ENCODE data around the gene FAM149B1. TPM values are rescaled to one million over a fixed set of nuclear protein-coding genes. Genes with fewer than 3 reads are reported as not detected.

Gene FAM149B1
- polyA plus RNA-seq, 1 donor from 2014 or later: 53.5 TPM

DNA sequence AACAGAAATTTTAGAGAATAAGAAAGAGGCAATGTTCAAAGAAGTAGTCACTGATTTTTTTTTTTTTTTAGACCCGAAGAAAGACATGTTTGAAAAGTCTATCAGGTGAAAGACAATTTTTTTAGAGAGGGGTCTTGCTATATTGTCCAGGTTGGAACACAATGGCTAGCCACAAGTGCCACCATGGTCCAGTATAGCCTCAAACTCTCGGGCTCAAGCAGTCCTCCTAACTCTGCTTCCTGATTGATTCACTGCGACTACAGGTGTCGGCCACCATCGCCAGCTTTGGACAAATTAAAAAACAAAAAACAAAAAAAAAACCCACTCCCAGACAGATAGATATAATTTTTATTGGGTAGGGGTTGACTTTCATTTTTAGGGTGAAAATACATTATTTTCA, 22.3 kb downstream of the FAM149B1 start:
- Histone ChIP-seq H3K4me2 (ENCODE audit: low read length) (no peak overlapping the region), H3K79me2 (replicated peaks; ENCODE audit: insufficient read depth, low read length) (no peaks in the 10 kb centered on the region), H4K20me1 (ENCODE audit: insufficient read depth) (no peaks in the 10 kb centered on the region), H3K9ac (ENCODE audit: low read length) (no peak overlapping the region), H3K9me2 (ENCODE audit: insufficient read depth, low read length) (no peaks in the 10 kb centered on the region), H2AFZ (ENCODE audit: low read depth, low read length) (no peak overlapping the region), H3K9me3 (ENCODE audit: low read length) (no peaks in the 10 kb centered on the region), H3K36me3 (ENCODE audit: insufficient read depth, low read length) (no peaks in the 10 kb centered on the region), H3K27me3 (ENCODE audit: insufficient read depth, low read depth, low read length) (no peaks in the 10 kb centered on the region), H3K27ac (ENCODE audit: low read length) (no peak overlapping the region), H3F3A (ENCODE audit: insufficient read depth, low read length, poor library complexity, severe bottlenecking) (no peaks in the 10 kb centered on the region), H3K4me3 (ENCODE audit: low read length) (no peak overlapping the region)
- TF ChIP-seq MXI1 (conservative IDR thresholded peaks at IDR 0.05; ENCODE audit: poor library complexity, severe bottlenecking) (no peak), POLR2AphosphoS5 (IDR thresholded peaks at IDR 0.05) (no peak), RAD21 (conservative IDR thresholded peaks at IDR 0.05) (no peak), EZH2 (IDR thresholded peaks at IDR 0.05; ENCODE audit: borderline replicate concordance, insufficient read depth, low read length, poor library complexity, severe bottlenecking) (no peak), EP300 (conservative IDR thresholded peaks at IDR 0.05; ENCODE audit: poor library complexity, severe bottlenecking) (no peak), SMC3 (conservative IDR thresholded peaks at IDR 0.05; ENCODE audit: poor library complexity) (no peak), TAF1 (IDR thresholded peaks at IDR 0.05; ENCODE audit: low read depth) (no peak)
- TF ChIP-seq, protein P1, sequence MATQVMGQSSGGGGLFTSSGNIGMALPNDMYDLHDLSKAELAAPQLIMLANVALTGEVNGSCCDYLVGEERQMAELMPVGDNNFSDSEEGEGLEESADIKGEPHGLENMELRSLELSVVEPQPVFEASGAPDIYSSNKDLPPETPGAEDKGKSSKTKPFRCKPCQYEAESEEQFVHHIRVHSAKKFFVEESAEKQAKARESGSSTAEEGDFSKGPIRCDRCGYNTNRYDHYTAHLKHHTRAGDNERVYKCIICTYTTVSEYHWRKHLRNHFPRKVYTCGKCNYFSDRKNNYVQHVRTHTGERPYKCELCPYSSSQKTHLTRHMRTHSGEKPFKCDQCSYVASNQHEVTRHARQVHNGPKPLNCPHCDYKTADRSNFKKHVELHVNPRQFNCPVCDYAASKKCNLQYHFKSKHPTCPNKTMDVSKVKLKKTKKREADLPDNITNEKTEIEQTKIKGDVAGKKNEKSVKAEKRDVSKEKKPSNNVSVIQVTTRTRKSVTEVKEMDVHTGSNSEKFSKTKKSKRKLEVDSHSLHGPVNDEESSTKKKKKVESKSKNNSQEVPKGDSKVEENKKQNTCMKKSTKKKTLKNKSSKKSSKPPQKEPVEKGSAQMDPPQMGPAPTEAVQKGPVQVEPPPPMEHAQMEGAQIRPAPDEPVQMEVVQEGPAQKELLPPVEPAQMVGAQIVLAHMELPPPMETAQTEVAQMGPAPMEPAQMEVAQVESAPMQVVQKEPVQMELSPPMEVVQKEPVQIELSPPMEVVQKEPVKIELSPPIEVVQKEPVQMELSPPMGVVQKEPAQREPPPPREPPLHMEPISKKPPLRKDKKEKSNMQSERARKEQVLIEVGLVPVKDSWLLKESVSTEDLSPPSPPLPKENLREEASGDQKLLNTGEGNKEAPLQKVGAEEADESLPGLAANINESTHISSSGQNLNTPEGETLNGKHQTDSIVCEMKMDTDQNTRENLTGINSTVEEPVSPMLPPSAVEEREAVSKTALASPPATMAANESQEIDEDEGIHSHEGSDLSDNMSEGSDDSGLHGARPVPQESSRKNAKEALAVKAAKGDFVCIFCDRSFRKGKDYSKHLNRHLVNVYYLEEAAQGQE (IDR thresholded peaks at IDR 0.05; ENCODE audit: borderline replicate concordance): no peak
- TF ChIP-seq, protein P2, sequence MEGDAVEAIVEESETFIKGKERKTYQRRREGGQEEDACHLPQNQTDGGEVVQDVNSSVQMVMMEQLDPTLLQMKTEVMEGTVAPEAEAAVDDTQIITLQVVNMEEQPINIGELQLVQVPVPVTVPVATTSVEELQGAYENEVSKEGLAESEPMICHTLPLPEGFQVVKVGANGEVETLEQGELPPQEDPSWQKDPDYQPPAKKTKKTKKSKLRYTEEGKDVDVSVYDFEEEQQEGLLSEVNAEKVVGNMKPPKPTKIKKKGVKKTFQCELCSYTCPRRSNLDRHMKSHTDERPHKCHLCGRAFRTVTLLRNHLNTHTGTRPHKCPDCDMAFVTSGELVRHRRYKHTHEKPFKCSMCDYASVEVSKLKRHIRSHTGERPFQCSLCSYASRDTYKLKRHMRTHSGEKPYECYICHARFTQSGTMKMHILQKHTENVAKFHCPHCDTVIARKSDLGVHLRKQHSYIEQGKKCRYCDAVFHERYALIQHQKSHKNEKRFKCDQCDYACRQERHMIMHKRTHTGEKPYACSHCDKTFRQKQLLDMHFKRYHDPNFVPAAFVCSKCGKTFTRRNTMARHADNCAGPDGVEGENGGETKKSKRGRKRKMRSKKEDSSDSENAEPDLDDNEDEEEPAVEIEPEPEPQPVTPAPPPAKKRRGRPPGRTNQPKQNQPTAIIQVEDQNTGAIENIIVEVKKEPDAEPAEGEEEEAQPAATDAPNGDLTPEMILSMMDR (IDR thresholded peaks at IDR 0.05; ENCODE audit: poor library complexity, severe bottlenecking): no peak

DNA sequence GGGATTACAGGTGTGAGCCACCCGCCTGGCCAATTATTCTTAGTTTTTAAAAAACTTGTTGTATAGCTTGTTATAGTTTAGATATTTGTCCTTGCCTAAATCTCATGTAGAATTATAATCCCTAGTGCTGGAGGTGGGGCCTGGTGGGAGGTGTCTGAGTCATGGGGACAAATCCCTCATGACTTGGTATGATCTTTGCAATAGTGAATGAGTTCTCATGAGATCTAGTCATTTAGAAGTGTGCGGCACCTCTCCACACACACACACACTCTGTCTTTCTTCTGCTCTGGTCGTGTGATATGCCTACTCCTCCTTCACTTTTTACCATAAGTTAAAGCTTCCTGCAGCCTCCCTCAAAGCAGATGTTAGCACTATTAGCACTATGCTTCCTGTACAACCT, 37.2 kb downstream of the FAM149B1 start:
- H2AFZ ChIP-seq (ENCODE audit: low read depth, low read length): no peak overlapping the region
- H3K4me2 ChIP-seq (ENCODE audit: low read length): no peak overlapping the region
- no peaks in the 10 kb centered on the region for H3K27me3 ChIP-seq (ENCODE audit: insufficient read depth, low read depth, low read length)
- no peaks in the 10 kb centered on the region for H3K36me3 ChIP-seq (ENCODE audit: insufficient read depth, low read length)
- H3K9ac ChIP-seq (ENCODE audit: low read length): no peak overlapping the region
- no peaks in the 10 kb centered on the region for H3K9me3 ChIP-seq (ENCODE audit: low read length)
- H3K79me2 ChIP-seq (replicated peaks; ENCODE audit: insufficient read depth, low read length): no peaks in the 10 kb centered on the region
- TF ChIP-seq, protein P2 (IDR thresholded peaks at IDR 0.05; ENCODE audit: poor library complexity, severe bottlenecking): no peak
- TF ChIP-seq POLR2AphosphoS5 (IDR thresholded peaks at IDR 0.05): no peak
- TF ChIP-seq RAD21 (conservative IDR thresholded peaks at IDR 0.05): no peak
- TF ChIP-seq EZH2 (IDR thresholded peaks at IDR 0.05; ENCODE audit: borderline replicate concordance, insufficient read depth, low read length, poor library complexity, severe bottlenecking): no peak
- TF ChIP-seq EP300 (conservative IDR thresholded peaks at IDR 0.05; ENCODE audit: poor library complexity, severe bottlenecking): no peak
- TF ChIP-seq, protein P1 (IDR thresholded peaks at IDR 0.05; ENCODE audit: borderline replicate concordance): no peak
- no peak for TF ChIP-seq TAF1 (IDR thresholded peaks at IDR 0.05; ENCODE audit: low read depth)
- no peak for TF ChIP-seq MXI1 (conservative IDR thresholded peaks at IDR 0.05; ENCODE audit: poor library complexity, severe bottlenecking)
- TF ChIP-seq SMC3 (conservative IDR thresholded peaks at IDR 0.05; ENCODE audit: poor library complexity): no peak
- no peak overlapping the region for H3K4me3 ChIP-seq (ENCODE audit: low read length)
- H3K9me2 ChIP-seq (ENCODE audit: insufficient read depth, low read length): no peaks in the 10 kb centered on the region
- no peak overlapping the region for H3K27ac ChIP-seq (ENCODE audit: low read length)
- no peaks in the 10 kb centered on the region for H4K20me1 ChIP-seq (ENCODE audit: insufficient read depth)
- no peaks in the 10 kb centered on the region for H3F3A ChIP-seq (ENCODE audit: insufficient read depth, low read length, poor library complexity, severe bottlenecking)

All from neural cell (in vitro differentiated cells).